Neutrophil (primary cell): ENCODE measurements around the gene PPT1.

Experiments used
- H3K27ac ChIP-seq: fragments of 200-600 bp; sonication (generic); 2 replicates; pipeline ENCODE4 v1.5.1; 2016; ENCODE audit warnings: mild to moderate bottlenecking, moderate library complexity
- H3K27me3 ChIP-seq: fragments of 200-600 bp; sonication (generic); 2 replicates; pipeline ENCODE4 v1.6.0; 2016; ENCODE audit warnings: mild to moderate bottlenecking
- H3K36me3 ChIP-seq: fragments of 200-600 bp; sonication (generic); 2 replicates; pipeline ENCODE4 v1.5.1; 2017
- H3K4me1 ChIP-seq, 2 experiments: fragments of 200-600 bp in 1 of 2; sonication (generic) in 1 of 2; 1 replicate in 1 of 2; 2 replicates in 1 of 2; pipeline versions ENCODE4 v1.5.1 to v1.6.1; 2013 to 2016; ENCODE audit warnings: low read depth in 1 of 2, low read length in 1 of 2, mild to moderate bottlenecking in 1 of 2, moderate library complexity in 1 of 2; ENCODE audit not compliant: control insufficient read depth in 1 of 2, insufficient read depth in 1 of 2
- H3K4me3 ChIP-seq, 2 experiments: fragments of 200-600 bp in 1 of 2; sonication (generic) in 1 of 2; 1 replicate in 1 of 2; 2 replicates in 1 of 2; pipeline ENCODE4 v1.5.1; 2013 to 2016; ENCODE audit warnings: low read depth in 1 of 2, low read length in 1 of 2, mild to moderate bottlenecking in 1 of 2, moderate library complexity in 1 of 2
- H3K9me3 ChIP-seq: fragments of 200-600 bp; sonication (generic); 2 replicates; pipeline ENCODE4 v1.5.1; 2016
- CTCF ChIP-seq: fragments of 200-600 bp; sonication (generic); IDR thresholded peaks from 2 replicates; pipeline ENCODE4 v1.5.1; 2016; ENCODE audit warnings: antibody characterized with exemption

PPT1 gene

GRCh38 chr1:40027647-40028046 lies 69.4 kb downstream of the PPT1 start:
- H3K9me3 ChIP-seq = no peaks in the 10 kb centered on the region
- no peak for TF ChIP-seq CTCF

GRCh38 chr1:40024671-40025070 lies 72.4 kb downstream of the PPT1 start:
- no peaks in the 10 kb centered on the region for H3K4me1 ChIP-seq
- no peak overlapping the region for H3K4me3 ChIP-seq
- no peak overlapping the region for H3K27ac ChIP-seq
- TF ChIP-seq CTCF = no peak
- peaks cover 8% of the 10 kb centered on the region for H3K27me3 ChIP-seq
- H3K9me3 ChIP-seq = no peaks in the 10 kb centered on the region
- H3K36me3 ChIP-seq = no peaks in the 10 kb centered on the region

More at GRCh38 chr1:40027647-40028046, 69.4 kb downstream of the PPT1 start:
- Histone ChIP-seq H3K27me3 (peaks cover 8% of the 10 kb centered on the region), H3K36me3 (no peaks in the 10 kb centered on the region), H3K4me3 (no peak overlapping the region), H3K27ac (no peak overlapping the region), H3K4me1 (peaks cover 5 to 7% of the 10 kb centered on the region in 2 experiments)

- Histone ChIP-seq H3K27ac (no peak overlapping the region), H3K4me3 (no peak overlapping the region)
These were observed 73.6 kb downstream of the PPT1 start for GRCh38 chr1:40023379-40023944.

More at GRCh38 chr1:40023379-40023944, 73.6 kb downstream of the PPT1 start:
- H3K36me3 ChIP-seq = no peaks in the 10 kb centered on the region
- peaks cover 8% of the 10 kb centered on the region for H3K27me3 ChIP-seq
- no peaks in the 10 kb centered on the region for H3K4me1 ChIP-seq
- TF ChIP-seq CTCF = no peak
- H3K9me3 ChIP-seq = no peaks in the 10 kb centered on the region
